Measurements from ENCODE around the gene SLAIN2. TPM values are rescaled to one million over a fixed set of nuclear protein-coding genes. Genes with fewer than 3 reads are reported as not detected.

SLAIN2 gene
- 14.0 to 20.7 TPM (median 18.6 TPM) in 5 replicates for total RNA-seq (2022; extraction: Qiagen RNA extraction; ENCODE audit: low read depth)

DNA sequence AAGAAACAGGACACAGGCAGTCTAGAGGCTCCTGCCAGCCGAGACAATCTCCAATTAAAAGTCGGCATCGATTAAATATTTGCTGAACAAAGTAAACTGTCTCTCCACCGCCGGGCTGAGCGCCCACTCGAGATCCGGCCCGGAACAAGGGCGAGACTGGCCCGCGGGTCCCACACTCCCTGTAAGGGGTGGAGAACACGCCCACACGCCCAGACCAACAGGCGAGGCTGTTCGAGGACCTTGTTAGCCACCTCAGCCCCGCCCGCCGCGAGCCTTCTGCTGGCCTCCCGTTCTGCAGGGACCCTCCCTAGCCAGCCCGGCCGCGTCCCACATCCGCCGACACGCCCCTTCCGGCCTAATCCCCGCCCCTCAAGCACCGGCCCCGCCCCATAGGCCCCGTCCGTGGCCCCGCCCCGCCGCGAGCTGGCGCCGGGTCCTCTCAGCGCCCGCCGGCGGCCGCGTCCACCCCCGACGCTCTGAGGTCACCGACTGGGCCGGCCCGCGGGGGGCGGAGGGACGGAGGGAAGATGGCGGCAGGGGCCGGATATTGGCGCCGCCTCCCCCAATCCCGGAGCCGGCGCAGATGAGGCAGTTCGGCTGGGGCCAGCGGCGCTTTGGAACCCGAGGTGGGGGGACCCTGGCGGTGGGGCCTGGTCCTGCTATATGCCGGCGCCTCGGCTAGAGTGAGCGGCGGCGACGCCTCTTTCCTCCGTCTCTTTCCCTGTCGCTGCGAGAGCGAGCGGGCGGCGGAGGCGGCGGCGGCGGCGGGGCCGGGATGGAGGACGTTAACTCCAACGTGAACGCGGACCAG, at the start of gene SLAIN2:
TSS of gene SLAIN2 (plus strand) at position 565 of the 811 bp plus-strand sequence. CDS start at position 776, 211 bp downstream.

Other genes with a start within 250 kb of the SLAIN2 start
- gene TXK, start 207.3 kb upstream of the SLAIN2 start, total RNA-seq (2022; extraction: Qiagen RNA extraction; ENCODE audit: low read depth), result 0.11 to 0.20 TPM (median 0.15 TPM) in 5 replicates
- 1.3 to 2.1 TPM (median 1.7 TPM) in 5 replicates for gene TEC, start 71.7 kb upstream of the SLAIN2 start, total RNA-seq (2022; extraction: Qiagen RNA extraction; ENCODE audit: low read depth)
- gene SLC10A4, start 141.8 kb downstream of the SLAIN2 start, total RNA-seq (2022; extraction: Qiagen RNA extraction; ENCODE audit: low read depth), result 5.2 to 9.2 TPM (median 8.0 TPM) in 5 replicates
- gene ZAR1, start 148.7 kb downstream of the SLAIN2 start, total RNA-seq (2022; extraction: Qiagen RNA extraction; ENCODE audit: low read depth), result 0.13 to 0.18 TPM in 2 of 5 replicates, not detected in the others

Measured in A549 treated with RU486 at 1 μM for 4 hours (cell line).